Stimulated activated CD4-positive, alpha-beta T cell treated with anti-CD3 and anti-CD28 coated beads, Interleukin-4, amount 100 ng/mL, for 1 hour (primary cell): ENCODE measurements around the gene ID2.
A peak's percentile ranks its signal among the peaks of the same experiment; 100 is the strongest.

Experiments used
- DNase-seq: peaks from one replicate; pipeline ENCODE4 v3.0.0-alpha.2; 2020

ID2 gene

DNA sequence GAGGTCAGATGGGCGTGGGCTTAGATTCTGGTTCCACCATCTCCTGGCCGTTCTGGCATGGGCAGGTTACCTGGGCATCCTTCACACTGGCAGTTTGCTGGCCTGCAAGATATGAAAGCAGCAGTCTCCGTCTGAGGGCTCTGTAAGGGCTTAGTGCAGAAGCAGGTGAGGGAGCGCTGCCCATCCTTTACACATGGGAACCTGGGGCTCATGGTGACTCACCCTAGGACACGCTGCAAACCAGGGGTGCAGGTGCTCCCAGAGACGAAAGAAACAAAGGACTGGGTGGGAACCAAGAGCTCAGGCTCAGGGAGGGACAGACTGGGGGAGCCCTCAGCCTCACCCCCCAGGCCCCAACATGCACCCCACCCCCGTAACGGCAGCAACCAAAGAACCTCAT, 10.7 kb upstream of the ID2 start:
- DNase-seq: no peak

DNA sequence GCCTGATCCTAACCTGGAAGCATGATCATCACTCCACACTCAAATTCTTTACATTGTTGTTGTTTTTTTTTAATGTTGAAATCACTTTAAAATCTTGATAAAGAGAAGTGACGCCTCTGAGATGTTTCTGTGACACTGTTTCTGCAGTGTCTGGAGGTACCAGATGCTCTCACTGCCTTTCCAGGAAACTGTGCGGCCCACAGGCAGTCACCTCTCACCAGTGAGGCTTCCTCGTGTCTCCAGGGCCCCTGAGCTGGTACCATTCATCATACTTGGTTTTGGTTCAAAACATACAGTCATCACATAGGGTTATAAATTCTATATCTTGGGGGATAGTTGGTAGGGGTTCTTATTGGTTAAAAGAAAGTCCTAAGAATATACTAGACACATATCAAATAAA, 10.1 kb upstream of the ID2 start:
- no peak for DNase-seq

GRCh38 chr2:8672940-8673339, 8.9 kb upstream of the ID2 start:
- no peak for DNase-seq

DNA sequence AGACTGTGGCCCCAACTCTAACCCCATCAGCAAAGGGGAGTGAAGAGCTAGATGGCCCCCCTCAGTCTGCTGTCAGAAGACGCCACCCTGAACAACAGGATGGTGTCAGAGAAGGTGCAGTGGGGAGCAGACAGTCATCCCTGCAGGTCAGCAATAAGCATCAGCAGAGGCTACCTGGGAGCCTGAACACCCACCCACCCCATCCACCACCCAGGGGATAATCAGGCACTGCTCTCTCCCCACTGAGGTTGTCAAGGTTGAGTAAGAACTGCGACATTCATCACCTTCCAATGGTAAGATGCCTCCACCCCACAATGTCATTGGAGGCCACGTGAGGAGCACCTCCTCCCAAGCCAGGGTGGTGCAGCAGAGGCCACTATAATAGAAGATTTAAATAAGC, 8.5 kb upstream of the ID2 start:
- DNase-seq: no peak

DNA sequence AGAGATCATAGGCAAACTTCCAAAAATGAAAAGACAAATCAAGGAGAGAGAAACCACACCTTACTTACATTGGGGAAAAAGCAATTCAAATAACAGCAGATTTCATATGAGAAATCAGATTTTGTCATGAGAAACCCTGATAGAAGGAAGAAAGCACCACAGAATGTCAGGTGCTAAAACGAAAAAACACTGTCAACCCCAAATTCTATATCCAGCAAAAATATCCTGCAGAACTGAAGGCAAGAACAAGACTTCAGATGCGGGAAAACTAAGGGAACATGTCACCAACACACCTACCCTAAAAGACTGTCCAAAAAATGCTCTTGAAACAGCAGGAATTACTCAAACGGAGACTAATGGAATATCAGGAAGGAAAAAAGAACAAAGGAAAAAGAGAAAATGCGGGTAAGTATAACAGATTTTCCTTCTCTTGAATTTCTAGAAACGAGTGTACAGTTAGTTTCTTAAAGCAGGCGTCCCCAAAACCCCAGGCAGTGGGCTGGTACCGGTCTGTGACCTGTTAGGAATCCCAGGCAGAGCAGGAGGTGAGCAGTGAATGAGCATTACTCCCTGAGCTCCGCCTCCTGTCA, 7.3 kb upstream of the ID2 start:
- no peak for DNase-seq

DNA sequence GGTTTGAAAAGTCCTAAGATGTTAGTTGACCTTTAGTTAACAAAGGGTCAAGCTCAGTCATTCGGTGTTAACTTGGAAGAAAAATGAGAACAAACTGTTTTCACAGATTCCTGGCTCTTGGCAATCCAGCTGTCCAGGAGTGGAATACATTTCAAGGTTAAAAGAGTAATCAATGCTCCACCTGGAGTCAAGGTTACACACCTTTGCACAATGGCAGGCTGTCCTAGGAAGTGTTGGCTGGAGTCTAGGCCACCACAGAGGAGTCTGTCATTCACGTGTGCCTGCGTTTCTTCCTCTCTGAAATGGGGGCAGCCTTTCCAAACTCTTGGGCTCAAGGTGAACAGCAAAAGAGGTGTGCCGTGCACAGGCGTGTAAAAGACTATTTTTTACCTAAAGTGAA, 6.3 kb upstream of the ID2 start:
- DNase-seq: no peak

- DNase-seq: no peak
These were observed 5.5 kb upstream of the ID2 start for GRCh38 chr2:8676191-8676920.

GRCh38 chr2:8676921-8677645, 4.8 kb upstream of the ID2 start:
- DNase-seq: no peak

- no peak for DNase-seq
These were observed 3.9 kb upstream of the ID2 start for GRCh38 chr2:8677646-8678592.

GRCh38 chr2:8678731-8679566, 2.9 kb upstream of the ID2 start:
- peak; percentile 79 for DNase-seq

DNA sequence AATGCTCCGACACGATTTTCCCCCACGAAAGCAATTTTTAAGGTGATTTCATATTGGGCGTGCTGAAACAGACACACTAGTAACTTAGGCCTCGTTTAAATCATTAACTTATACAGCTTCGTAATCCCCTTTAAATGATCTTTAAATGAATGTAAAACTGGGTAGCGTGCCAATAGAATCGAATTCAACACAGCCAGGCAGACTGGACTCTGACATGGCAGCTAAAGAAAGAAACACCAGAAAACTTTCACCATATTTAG, 2.4 kb upstream of the ID2 start:
- no peak for DNase-seq

GRCh38 chr2:8679827-8680731, 1.8 kb upstream of the ID2 start:
- no peak for DNase-seq

DNA sequence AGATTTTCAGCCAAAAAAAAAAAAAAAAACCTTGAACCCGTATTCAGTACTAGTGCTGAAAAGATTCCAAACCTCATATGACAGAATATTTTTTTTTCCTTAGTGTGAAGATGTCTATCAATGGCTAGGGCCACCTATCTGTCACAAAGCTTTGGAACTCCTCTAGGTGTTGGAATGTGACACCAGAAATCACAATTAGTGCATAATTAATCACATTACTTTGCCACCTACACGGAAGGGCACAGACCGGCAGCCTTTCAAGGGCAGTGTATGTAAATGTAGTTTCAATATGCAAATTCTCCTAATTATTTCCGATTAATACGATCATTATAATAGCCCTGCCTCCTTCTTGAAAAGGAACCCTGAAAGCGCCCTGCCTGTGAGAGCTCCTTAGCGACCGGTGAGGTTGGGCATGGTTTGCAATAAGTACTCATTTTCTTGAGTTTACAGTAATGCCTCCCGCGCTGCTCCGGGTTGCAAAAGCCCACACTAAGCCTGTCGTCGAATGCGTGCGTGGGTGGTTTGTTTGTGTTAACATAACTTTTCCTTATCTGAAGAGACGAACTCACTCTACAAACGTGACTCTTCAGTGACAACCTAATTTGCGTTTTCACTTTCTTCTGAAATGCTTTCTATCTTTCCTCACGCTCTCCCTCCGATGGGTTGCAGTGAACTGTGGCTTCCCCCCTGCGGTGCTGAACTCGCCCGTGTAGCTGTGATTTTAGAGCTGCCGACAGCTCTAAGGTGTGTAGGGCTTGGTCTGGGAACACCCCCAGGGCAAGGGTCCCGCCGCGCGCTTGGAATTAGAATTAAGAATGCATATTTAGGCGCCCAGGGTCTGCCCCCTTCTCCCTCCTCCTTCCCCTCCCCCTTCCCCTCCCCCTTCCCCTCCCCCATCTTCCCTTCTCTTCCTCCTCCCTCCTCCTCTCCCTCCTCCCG, 765 bp upstream of the ID2 start:
- peak; percentile 88 for DNase-seq

DNA sequence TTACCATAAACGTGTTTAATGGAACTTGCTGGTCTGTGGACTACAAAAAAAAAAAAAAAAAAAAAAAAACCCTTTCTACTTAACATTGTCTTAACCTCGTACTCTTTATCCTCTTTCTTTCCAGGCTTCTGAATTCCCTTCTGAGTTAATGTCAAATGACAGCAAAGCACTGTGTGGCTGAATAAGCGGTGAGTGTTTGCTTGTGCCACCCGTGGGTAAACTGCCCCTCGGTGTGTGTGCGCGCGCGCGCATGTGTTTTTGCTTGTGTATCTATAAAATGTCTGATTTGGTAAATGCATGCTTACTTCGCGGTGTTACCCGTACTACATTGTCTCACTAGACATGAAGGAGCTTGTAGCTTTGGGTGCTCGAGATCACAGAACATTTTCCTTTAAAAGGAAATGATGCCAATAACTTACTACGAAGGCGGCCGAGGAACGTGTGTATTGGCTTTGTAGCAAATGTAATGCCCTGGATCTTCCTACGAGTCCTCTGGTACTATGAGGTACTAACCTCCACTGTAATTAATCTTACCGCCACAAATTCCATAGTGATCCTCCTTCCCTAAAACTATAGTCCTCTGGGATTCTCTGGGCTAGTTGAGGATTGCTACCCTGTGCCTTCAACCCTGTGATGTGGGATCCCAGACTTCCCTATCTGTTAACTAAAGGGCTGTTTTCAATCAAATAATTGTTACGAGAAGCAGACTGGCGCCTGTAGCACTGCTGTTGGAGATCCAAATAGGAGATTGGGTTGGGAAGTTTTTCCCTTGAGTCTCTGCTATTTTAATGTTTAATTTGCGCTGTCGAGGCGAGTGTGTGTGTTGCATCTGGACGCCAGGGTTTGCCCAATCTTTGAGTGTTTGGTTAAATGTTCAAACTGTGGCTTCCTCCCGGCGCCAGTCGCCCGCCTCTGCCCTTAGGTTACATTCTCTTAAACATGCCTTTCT, 1.1 kb downstream of the ID2 start:
- DNase-seq: peak; percentile 53

- DNase-seq: no peak
These were observed 2.7 kb downstream of the ID2 start for GRCh38 chr2:8684540-8684877.

- DNase-seq: peak; percentile 64
These were observed 3.2 kb downstream of the ID2 start for GRCh38 chr2:8684878-8685696.

DNA sequence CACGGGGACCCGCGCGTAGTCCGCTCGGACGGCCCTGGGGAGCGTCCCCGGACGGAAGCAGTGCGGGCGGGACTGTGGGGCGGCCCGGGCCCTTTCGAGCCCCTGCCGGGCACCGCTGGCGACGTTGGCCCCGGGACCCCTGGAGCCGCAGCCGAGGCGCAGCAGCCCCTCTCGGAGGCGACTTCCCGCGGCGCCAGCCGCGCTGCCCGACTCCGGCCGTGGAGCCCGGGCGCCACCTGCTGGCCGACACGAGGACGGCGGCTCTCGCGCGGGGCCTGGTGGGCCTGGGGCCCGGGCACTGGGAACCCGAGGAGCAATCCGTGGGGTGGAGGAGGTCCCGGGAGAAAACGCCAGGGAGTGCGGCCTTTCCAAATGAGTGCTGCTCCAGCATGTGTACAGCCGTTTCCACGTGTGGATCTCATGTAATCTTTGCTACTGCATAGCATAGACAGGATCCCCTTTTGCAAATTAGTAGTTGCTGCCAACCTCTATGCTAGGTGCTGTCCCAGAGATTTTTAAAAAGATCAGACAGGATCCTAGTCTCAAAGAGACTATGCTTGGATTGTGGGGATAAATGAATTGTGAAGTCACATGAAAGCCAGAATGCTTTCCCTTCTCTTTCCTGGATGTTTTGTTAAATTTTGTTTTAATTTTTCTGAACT, 4.0 kb downstream of the ID2 start:
- peak; percentile 82 for DNase-seq
